Measurements from ENCODE around the gene GJD3.

GJD3 gene

GRCh38 chr17:40340327-40340726 is 24.2 kb downstream of the GJD3 start:
- no peak for DNase-seq

- DNase-seq: no peak
Measured at GRCh38 chr17:40338941-40339649, 25.4 kb downstream of the GJD3 start.

GRCh38 chr17:40338058-40338457 is 26.5 kb downstream of the GJD3 start:
- DNase-seq: no peak

GRCh38 chr17:40337351-40337750 is 27.2 kb downstream of the GJD3 start:
- no peak for DNase-seq

- no peak for DNase-seq
Measured at GRCh38 chr17:40335620-40336019, 28.9 kb downstream of the GJD3 start.

- no peak for DNase-seq
Measured at GRCh38 chr17:40333781-40334448, 30.6 kb downstream of the GJD3 start.

GRCh38 chr17:40331743-40332641 is 32.5 kb downstream of the GJD3 start:
- DNase-seq: no peak

- no peak for DNase-seq
Measured at GRCh38 chr17:40330850-40331470, 33.6 kb downstream of the GJD3 start.

GRCh38 chr17:40329839-40330794 is 34.4 kb downstream of the GJD3 start:
- no peak for DNase-seq

- DNase-seq: no peak
Measured at GRCh38 chr17:40328386-40328766, 36.2 kb downstream of the GJD3 start.

GRCh38 chr17:40327735-40328385 is 36.7 kb downstream of the GJD3 start:
- DNase-seq: no peak

GRCh38 chr17:40327244-40327729 is 37.2 kb downstream of the GJD3 start:
- DNase-seq: no peak

- no peak for DNase-seq
Measured at GRCh38 chr17:40326832-40327199, 37.7 kb downstream of the GJD3 start.

GRCh38 chr17:40326014-40326831 is 38.3 kb downstream of the GJD3 start:
- no peak for DNase-seq

GRCh38 chr17:40325156-40326013 is 39.2 kb downstream of the GJD3 start:
- DNase-seq: no peak

- peak; percentile 78 for DNase-seq
Measured at GRCh38 chr17:40323391-40324381, 40.9 kb downstream of the GJD3 start.

- DNase-seq: peak; percentile 90
Measured at GRCh38 chr17:40322358-40323315, 41.9 kb downstream of the GJD3 start.
